Uterus (tissue), 4 donors: Measurements from ENCODE around the gene CAMTA1. TPM values are rescaled to one million over a fixed set of nuclear protein-coding genes. Genes with fewer than 3 reads are reported as not detected.

ENCODE experiments used
- DNase-seq, 2 donors: peaks; one replicate each; pipeline ENCODE4 v3.0.0-alpha.2; 2019 to 2020
- H3K27ac ChIP-seq, 2 donors: fragments of 200-600 bp; sonication (generic); 1 replicate in 1 of 2; 2 replicates in 1 of 2; pipeline ENCODE4 v1.5.1; 2016 to 2018
- H3K27me3 ChIP-seq, 2 donors: fragments of 200-600 bp; sonication (generic); one replicate each; pipeline ENCODE4 v1.5.1; 2018 to 2019; ENCODE audit warnings: control low read depth in 1 of 2
- H3K36me3 ChIP-seq, 2 donors: fragments of 200-600 bp; sonication (generic); one replicate each; pipeline ENCODE4 v1.5.1; 2019; ENCODE audit warnings: control low read depth in 1 of 2
- H3K4me1 ChIP-seq, 2 donors: fragments of 200-600 bp; sonication (generic); one replicate each; pipeline ENCODE4 v1.5.1; 2018 to 2019; ENCODE audit warnings: control low read depth in 1 of 2
- H3K4me3 ChIP-seq, 2 donors: fragments of 200-600 bp; sonication (generic); 1 replicate in 1 of 2; 2 replicates in 1 of 2; pipeline ENCODE4 v1.5.1; 2018 to 2019; ENCODE audit warnings: mild to moderate bottlenecking in 1 of 2
- H3K9me3 ChIP-seq, 2 donors: fragments of 200-600 bp; sonication (generic); one replicate each; pipeline ENCODE4 v1.5.1; 2019; ENCODE audit warnings: control low read depth in 1 of 2
- POLR2A ChIP-seq, 2 donors: fragments of 450-650 bp; IDR thresholded peaks; one replicate each; pipeline ENCODE4 v1.6.1; 2016; ENCODE audit warnings: antibody characterized with exemption in 2 of 2, mild to moderate bottlenecking in 1 of 2, moderate library complexity in 1 of 2
- intact Hi-C: fragments of 100-400 bp; cut with DNase I; formaldehyde crosslinking; loops from one replicate; pipeline ENCODE4 v1.15.1; 2023; ENCODE audit warnings: low total_unique reads
- total RNA-seq, 4 donors: library from RNA; depleted of rRNA in 3 of 4; stranded (reverse); fragments of >200 nt in 3 of 4; gene quantifications; one replicate each; pipeline versions ENCODE4 v1.1.0 to v1.2.4, GENCODE V29; 2014 to 2023
- TF ChIP-seq, protein P1 (sequence below), 4 experiments: fragments of 200-600 bp in 2 of 4; fragments of 450-650 bp in 2 of 4; sonication (generic) in 2 of 4; IDR thresholded peaks; one replicate each; pipeline ENCODE4 v1.5.1; 2016 to 2019; ENCODE audit warnings: antibody characterized with exemption in 4 of 4, mild to moderate bottlenecking in 2 of 4, moderate library complexity in 1 of 4
- donor health status: DM: yes; HTN: yes; CAD: no.

CAMTA1 gene
- total RNA-seq, 4 donors from 2014 or later, result 29.7 to 427 (median 64.8) TPM

DNA sequence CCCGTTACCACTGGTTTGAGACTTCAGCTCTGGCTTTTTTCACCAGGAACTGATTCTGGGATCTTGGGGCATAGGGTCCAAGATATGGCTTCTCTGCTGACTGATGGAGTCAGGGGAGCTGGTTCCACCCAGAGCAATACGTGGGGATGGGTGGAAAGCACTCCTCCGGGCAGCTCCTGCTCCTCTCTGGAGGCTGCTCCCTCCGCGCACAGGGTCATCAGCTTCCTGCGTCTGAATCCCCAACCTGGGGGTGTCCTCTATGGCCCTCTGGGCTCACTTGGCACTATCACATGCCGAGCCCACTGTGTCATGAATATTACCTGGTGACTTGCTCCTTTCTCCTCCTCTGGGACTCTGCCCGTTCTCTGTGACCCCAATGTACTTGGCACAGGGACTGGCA lies 580.5 kb downstream of the CAMTA1 start:
- TF ChIP-seq, protein P1, sequence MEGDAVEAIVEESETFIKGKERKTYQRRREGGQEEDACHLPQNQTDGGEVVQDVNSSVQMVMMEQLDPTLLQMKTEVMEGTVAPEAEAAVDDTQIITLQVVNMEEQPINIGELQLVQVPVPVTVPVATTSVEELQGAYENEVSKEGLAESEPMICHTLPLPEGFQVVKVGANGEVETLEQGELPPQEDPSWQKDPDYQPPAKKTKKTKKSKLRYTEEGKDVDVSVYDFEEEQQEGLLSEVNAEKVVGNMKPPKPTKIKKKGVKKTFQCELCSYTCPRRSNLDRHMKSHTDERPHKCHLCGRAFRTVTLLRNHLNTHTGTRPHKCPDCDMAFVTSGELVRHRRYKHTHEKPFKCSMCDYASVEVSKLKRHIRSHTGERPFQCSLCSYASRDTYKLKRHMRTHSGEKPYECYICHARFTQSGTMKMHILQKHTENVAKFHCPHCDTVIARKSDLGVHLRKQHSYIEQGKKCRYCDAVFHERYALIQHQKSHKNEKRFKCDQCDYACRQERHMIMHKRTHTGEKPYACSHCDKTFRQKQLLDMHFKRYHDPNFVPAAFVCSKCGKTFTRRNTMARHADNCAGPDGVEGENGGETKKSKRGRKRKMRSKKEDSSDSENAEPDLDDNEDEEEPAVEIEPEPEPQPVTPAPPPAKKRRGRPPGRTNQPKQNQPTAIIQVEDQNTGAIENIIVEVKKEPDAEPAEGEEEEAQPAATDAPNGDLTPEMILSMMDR (IDR thresholded peaks at IDR 0.05), result no peak
- no peak for TF ChIP-seq POLR2A (IDR thresholded peaks at IDR 0.05)
- H3K27ac ChIP-seq, result no peak overlapping the region
- no peaks in the 10 kb centered on the region for H3K4me1 ChIP-seq
- H3K4me3 ChIP-seq, result no peak overlapping the region
- DNase-seq, result no peak
- intact Hi-C loops, result no loop called here
- H3K27me3 ChIP-seq, result no peaks in the 10 kb centered on the region
- no peaks in the 10 kb centered on the region for H3K9me3 ChIP-seq
- H3K36me3 ChIP-seq, result no peaks in the 10 kb centered on the region

DNA sequence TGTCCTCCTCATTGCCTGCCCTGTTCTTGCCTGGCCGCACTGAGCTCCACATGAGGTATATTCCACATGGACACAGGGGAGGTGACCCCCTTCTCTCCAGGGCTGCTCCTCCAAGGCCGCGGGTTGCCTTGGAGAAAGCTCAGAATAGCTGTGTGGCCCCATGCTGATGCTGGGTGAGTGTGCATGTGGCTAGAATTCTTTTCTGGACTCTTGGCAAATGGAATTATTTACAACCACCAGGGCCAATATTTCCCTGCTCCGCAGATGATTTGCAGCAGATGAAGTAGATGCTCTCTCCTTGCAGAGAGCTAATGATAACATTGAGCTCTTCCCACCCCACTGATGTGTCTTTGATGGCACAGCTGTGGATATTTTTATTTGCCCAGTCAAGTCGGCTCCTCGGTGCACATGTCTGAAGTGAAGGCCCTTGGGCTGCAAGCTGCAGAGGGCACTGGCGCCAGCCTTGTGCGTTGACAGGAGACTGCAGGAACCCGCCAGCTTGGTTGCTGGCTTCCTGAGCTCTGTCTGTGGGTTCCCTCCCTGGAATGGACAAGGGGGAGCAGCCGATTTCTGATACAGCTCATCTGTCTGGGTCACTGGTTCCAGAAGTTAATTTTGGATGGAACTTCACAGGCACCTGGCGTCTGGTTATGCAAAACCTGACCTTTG lies 581.2 kb downstream of the CAMTA1 start:
- intact Hi-C loops, result no loop called here
- DNase-seq, result no peak
- no peaks in the 10 kb centered on the region for H3K27me3 ChIP-seq
- H3K4me1 ChIP-seq, result no peaks in the 10 kb centered on the region
- H3K4me3 ChIP-seq, result no peak overlapping the region
- H3K9me3 ChIP-seq, result no peaks in the 10 kb centered on the region
- H3K27ac ChIP-seq, result no peak overlapping the region
- no peak for TF ChIP-seq POLR2A (IDR thresholded peaks at IDR 0.05)
- TF ChIP-seq, protein P1 (IDR thresholded peaks at IDR 0.05), result no peak
- H3K36me3 ChIP-seq, result no peaks in the 10 kb centered on the region

DNA sequence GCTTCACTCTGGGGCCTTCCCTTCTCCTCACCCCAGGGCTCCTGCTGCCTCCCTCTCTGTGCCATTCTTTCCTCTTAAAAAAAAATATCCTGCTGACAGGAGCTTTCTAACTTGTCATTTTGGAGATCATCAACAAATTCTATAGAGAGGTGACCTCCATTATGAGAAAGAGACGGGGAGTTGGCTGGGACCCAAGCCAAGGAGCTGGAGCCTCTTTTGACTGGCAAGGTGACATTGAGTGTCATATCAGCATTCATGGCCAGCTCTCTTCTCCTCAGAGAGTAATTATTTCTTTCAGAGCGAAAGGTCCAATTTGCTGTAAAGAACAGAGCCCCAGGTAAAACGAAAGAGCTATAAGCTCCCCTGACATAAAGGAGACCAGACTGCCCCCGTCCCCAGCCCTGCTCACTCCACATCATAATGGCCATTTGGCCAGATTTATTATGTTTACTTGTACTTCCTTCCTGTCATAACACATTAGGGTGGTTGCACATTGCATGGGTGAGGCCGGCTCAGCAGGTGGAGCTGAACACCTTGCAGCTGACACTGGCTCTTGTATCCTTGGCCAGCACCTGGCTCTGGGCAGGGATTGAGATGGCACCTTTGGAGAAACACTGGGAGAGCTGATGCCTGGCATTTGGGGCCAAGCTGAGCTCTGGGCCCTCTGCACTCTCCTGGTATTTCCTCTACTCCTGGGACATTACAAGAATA lies 581.9 kb downstream of the CAMTA1 start:
- no peaks in the 10 kb centered on the region for H3K9me3 ChIP-seq
- intact Hi-C loops, result no loop called here
- no peak overlapping the region for H3K27ac ChIP-seq
- no peaks in the 10 kb centered on the region for H3K4me1 ChIP-seq
- no peak overlapping the region for H3K4me3 ChIP-seq
- no peaks in the 10 kb centered on the region for H3K27me3 ChIP-seq
- TF ChIP-seq POLR2A (IDR thresholded peaks at IDR 0.05), result no peak
- TF ChIP-seq, protein P1 (IDR thresholded peaks at IDR 0.05), result no peak
- H3K36me3 ChIP-seq, result no peaks in the 10 kb centered on the region
- no peak for DNase-seq

DNA sequence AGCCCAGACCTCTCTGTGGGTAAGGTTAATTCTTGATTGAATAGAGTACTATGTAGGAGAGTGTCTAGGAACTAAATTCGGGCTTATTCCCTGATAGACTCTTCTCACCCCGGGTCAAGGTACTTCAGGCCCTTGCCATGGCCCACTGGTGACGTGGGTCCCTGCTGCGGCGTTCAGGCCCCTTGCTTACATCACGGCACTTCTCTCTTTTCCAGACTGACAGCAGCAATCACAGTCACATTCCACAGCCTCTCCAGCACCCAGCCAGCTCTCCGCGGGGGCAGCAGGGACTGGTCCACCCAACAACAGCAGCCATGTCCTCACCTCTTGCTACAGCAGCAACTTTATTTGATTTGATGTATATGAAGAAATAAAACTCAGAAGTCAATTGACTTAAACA lies 584.6 kb downstream of the CAMTA1 start:
- Histone ChIP-seq H3K36me3 (no peaks in the 10 kb centered on the region), H3K9me3 (no peaks in the 10 kb centered on the region), H3K4me3 (no peak overlapping the region), H3K27me3 (no peaks in the 10 kb centered on the region), H3K27ac (no peak overlapping the region), H3K4me1 (no peaks in the 10 kb centered on the region)
- intact Hi-C loops, result no loop called here
- DNase-seq, result no peak
- TF ChIP-seq POLR2A (IDR thresholded peaks at IDR 0.05), result no peak
- TF ChIP-seq, protein P1 (IDR thresholded peaks at IDR 0.05), result no peak

DNA sequence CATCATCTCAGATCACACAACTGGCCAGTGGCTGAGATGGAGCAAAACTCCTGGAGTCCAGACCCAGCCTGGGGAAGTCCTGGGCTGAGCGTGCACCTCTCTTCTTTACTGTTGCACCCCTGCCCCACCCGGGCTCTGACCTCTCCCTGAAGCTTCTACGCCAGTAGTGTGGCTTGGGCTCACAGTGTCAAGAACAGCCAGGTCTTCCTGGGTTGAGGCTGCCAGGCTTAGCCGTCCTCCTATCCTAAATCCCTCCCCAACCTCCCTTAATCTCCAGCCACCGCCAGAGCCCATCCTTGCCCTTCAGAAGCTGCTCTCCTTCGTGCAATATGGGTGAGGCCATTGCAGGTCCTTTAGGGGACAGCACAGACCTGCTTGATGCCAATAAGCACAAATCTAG lies 586.7 kb downstream of the CAMTA1 start:
- Histone ChIP-seq H3K4me1 (no peaks in the 10 kb centered on the region), H3K4me3 (no peak overlapping the region), H3K9me3 (no peaks in the 10 kb centered on the region), H3K36me3 (no peaks in the 10 kb centered on the region), H3K27ac (no peak overlapping the region), H3K27me3 (no peaks in the 10 kb centered on the region)
- intact Hi-C loops, result no loop called here
- DNase-seq, result no peak
- TF ChIP-seq, protein P1 (IDR thresholded peaks at IDR 0.05), result no peak
- no peak for TF ChIP-seq POLR2A (IDR thresholded peaks at IDR 0.05)
